DLD1 (cell line): Measurements from ENCODE around the gene CDKN1B.

Experiments
- in situ Hi-C: cut with HindIII; loops from 2 replicates; pipeline ENCODE4 v1.10.0; 2017; ENCODE audit warnings: low sequenced_read_pairs

Gene CDKN1B

DNA sequence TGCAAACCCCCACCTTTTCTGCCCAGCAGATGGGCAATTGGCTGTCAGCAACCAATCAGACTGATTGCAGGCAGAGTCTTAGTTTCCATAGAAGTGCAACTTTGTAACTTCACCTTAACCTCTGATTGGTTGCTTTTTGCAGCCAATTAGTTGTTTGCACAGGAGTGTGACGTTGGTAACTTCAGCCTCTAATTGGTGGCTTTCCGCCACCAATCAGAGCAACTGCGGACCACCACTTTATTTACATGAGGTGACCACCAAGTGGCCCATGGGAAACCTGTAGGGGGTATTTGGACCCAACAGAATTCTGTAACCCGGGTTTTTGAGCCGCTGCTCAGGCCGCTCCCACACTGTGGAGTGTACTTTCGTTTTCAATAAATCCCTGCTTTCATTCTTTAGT, 32.3 kb downstream of the CDKN1B start:
- in situ Hi-C loops, result no loop called here

DNA sequence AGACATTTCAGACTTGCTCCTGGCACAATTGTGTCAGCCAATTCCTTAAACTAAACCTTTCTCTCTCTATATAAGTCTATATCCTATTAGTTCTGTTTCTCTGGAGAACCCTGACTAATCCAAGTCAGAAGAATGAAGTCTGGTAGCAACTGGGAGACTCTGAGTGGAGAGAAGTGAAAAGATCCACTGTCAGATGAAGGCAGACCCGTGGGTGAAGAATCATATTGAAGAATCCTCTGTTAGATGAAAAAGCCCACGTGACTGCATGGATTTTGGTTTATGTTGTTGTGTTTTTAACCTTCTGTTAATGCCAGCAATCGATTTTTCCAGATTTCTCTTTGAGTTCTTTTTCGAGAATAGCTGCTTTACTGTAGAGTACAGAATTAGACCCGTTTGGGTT, 38.8 kb downstream of the CDKN1B start:
- in situ Hi-C loops, result no loop called here

DNA sequence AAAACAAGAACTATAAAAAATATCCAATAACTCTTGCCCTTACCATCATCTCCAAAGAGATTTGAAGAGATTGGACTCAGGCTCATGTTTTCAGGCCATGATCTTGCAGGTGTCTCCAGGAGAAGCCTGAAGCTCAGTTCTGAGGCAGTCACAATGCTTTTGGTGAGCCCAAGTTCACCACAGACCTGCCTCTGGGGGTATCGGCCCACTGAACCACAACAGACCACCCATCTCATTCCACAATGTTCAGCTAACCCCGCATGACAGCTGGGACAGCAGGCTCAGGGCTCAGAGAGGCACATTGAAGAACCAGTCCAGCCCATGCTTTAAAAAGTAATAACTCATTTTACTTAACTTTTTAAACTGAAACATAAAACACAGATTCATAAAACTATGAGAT, 40.0 kb downstream of the CDKN1B start:
- in situ Hi-C loops, result no loop called here

DNA sequence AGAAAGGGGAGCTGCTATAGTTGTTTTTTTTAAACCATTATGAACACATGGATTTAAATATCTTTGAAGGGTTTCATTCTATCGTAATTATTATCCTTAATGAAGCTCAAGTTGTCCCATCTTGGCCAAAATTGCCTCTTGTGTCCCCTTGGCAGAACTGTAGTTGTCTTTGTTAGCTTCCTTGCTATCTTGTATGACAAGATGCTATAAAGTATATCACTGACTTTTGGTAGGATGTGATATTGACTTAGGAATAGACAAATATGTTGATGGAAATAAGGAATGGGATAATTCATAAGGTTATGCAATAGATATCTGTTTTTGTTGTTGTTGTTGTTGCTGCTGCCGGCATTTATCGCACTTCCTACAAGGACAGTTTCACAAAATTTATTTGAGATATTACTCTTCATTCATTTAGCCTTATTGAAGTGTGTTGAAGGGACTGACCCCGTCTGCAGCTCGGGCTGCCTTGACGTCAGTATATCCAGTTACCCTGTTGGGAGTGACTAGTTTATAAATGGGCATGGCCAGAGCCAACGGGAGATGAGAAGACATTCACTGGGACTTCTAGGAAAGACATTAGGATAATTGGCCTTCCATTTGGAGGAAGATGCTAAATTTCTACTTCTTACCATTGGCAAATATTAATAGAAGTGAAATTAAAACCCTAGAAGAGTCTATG, 42.2 kb downstream of the CDKN1B start:
- in situ Hi-C loops, result no loop called here

DNA sequence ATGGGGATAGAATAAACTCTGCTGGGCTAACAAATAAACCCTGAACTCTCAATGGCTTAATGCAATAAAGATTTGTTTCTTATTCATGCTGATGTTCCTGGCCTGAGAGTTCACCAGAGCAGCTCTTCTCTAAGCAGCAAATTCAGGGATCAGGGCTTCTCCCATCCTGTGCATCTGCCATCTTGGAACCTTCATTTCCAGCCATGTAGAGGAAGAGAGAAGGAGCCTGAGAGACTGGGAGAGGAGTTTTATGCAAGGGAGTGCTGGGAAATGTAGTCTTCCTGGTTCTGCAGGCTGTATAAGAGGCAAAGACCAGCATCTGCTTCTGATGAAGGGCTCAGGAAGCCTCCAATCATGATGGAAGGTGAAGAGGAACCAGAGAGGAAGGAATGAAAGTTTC, 47.7 kb downstream of the CDKN1B start:
- in situ Hi-C loops, result no loop called here

DNA sequence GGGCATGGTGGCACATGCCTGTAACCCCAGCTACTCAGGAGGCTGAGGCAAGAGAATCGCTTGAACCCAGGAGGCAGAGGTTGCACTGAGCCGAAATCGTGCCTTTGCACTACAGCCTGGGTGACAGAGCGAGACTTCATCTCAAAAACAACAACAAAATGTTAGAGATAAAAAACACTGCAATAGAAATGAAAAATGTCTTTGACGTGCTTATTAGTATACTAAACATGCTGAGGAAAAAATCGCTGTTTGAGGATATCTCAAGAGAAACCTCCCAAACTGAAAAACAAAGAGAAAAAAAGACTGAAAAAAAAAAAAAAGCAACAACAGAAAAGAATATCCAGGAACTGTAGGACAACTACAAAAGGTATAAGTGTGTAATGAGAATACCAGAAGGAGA, 53.1 kb downstream of the CDKN1B start:
- in situ Hi-C loops, result no loop called here
